GM21526 (cell line): ENCODE results near the gene PARD3B.

Source experiments
- ATAC-seq: cut with Tn5 transposase; IDR thresholded peaks from one replicate; pipeline ENCODE4 v1.9.1; 2021; ENCODE audit warnings: moderate library complexity; ENCODE audit not compliant: unreplicated experiment, low FRiP score

Gene PARD3B

GRCh38 chr2:205411558-205411957, 866.3 kb downstream of the PARD3B start:
- no peak for ATAC-seq

- ATAC-seq: no peak
Measured at GRCh38 chr2:205424326-205424725, 879.1 kb downstream of the PARD3B start.

GRCh38 chr2:205425102-205425501, 879.8 kb downstream of the PARD3B start:
- ATAC-seq: no peak

GRCh38 chr2:205427112-205427511, 881.8 kb downstream of the PARD3B start:
- ATAC-seq: no peak

- no peak for ATAC-seq
Measured at GRCh38 chr2:205428811-205429210, 883.5 kb downstream of the PARD3B start.

- no peak for ATAC-seq
Measured at GRCh38 chr2:205435970-205436369, 890.7 kb downstream of the PARD3B start.

- no peak for ATAC-seq
Measured at GRCh38 chr2:205438241-205438640, 893.0 kb downstream of the PARD3B start.

- ATAC-seq: no peak
Measured at GRCh38 chr2:205439621-205440020, 894.3 kb downstream of the PARD3B start.

GRCh38 chr2:205441524-205441923, 896.2 kb downstream of the PARD3B start:
- ATAC-seq: no peak

GRCh38 chr2:205448189-205448588, 902.9 kb downstream of the PARD3B start:
- no peak for ATAC-seq

- no peak for ATAC-seq
Measured at GRCh38 chr2:205451901-205452512, 906.7 kb downstream of the PARD3B start.

- ATAC-seq: no peak
Measured at GRCh38 chr2:205453202-205453601, 907.9 kb downstream of the PARD3B start.

- no peak for ATAC-seq
Measured at GRCh38 chr2:205456682-205457081, 911.4 kb downstream of the PARD3B start.

GRCh38 chr2:205460217-205460616, 914.9 kb downstream of the PARD3B start:
- ATAC-seq: no peak

GRCh38 chr2:205461169-205461568, 915.9 kb downstream of the PARD3B start:
- ATAC-seq: no peak

GRCh38 chr2:205461678-205462665, 916.7 kb downstream of the PARD3B start:
- ATAC-seq: no peak

- ATAC-seq: no peak
Measured at GRCh38 chr2:205462681-205463345, 917.5 kb downstream of the PARD3B start.

- ATAC-seq: no peak
Measured at GRCh38 chr2:205463466-205464025, 918.3 kb downstream of the PARD3B start.

GRCh38 chr2:205464681-205465080, 919.4 kb downstream of the PARD3B start:
- no peak for ATAC-seq

- no peak for ATAC-seq
Measured at GRCh38 chr2:205465791-205466190, 920.5 kb downstream of the PARD3B start.

- ATAC-seq: no peak
Measured at GRCh38 chr2:205471776-205472175, 926.5 kb downstream of the PARD3B start.
